Medulla oblongata (tissue), 1 donor: Measurements from ENCODE around the gene FBXW12.
"Not testable (repeated sequence)": the region's sequence is repeated elsewhere in the genome, so short reads cannot be mapped to it uniquely, and the experiment has no call there.

Experiments used
- DNase-seq: peaks from one replicate; pipeline ENCODE4 v3.0.0-alpha.2; 2015; ENCODE audit errors: extremely low spot score

The FBXW12 gene

DNA sequence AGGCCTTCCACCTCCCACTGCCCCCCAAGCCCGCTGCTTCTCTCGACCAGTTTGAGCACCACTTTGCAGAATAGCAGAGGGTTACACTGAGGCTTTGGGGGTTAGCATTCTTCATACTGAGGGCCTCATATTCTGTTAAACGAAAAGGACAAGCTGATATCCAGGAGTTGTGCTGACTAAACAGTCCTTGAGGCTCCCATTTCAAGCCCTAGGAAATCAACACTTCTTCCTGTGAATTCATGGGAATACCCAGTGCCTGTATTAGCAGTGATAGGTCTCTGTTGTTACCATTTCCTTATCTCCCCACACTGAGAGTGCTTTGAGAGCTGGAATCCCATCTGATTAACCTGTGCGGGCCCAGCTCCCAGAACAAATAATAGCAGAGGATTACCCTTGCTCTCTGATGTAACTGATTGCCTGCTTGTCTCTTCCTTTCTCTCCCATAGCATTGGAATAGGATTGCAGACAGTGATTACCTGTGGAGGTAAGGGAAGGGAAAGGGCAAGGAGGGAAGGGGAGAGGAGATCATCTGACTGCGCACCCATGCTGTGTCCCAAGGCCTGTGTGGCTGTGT, 930 bp downstream of the FBXW12 start:
- no peak for DNase-seq

DNA sequence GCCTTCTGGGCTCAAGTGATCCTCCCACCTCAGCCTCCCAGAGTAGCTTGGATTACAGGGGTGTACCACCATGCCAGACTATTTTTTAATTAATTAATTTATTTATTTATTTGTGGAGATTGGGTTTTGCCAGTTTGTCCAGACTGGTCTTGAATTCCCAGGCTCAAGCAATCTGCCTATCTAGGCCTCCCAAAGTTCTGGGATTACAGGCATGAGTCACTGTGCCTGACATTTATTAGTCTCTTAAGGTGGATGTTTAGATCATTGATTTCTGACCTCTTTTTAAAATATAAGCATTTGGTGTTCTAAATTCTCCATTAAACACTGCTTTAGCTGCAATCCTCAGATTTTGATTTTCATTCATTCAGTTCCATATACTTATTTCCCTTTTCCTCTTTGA, 15.6 kb downstream of the FBXW12 start:
- no peak for DNase-seq

DNA sequence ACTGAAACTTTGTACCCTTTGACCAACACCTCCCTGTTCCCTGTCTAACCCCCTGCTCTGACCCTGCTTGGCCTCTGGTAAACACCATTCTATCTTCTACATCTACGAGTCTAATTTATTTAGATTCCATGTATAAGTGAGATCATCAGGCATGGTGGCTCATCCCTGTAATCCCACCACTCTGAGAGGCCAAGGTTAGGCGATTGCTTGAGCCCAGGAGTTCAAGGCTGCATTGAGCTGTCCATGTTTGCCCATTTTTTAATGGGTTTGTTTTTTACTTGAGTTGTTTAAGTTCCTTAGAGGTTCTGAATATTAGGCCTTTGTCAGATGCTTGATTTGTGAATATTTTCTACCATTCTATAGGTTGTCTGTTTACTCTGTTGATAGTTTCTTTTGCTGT, 16.9 kb downstream of the FBXW12 start:
- DNase-seq, result no peak

GRCh38 chr3:48394391-48394790, 22.4 kb downstream of the FBXW12 start:
- no peak for DNase-seq

GRCh38 chr3:48395714-48396113, 23.7 kb downstream of the FBXW12 start:
- DNase-seq, result no peak

- DNase-seq, result no peak
Measured at GRCh38 chr3:48397767-48398681, 26.0 kb downstream of the FBXW12 start.

DNA sequence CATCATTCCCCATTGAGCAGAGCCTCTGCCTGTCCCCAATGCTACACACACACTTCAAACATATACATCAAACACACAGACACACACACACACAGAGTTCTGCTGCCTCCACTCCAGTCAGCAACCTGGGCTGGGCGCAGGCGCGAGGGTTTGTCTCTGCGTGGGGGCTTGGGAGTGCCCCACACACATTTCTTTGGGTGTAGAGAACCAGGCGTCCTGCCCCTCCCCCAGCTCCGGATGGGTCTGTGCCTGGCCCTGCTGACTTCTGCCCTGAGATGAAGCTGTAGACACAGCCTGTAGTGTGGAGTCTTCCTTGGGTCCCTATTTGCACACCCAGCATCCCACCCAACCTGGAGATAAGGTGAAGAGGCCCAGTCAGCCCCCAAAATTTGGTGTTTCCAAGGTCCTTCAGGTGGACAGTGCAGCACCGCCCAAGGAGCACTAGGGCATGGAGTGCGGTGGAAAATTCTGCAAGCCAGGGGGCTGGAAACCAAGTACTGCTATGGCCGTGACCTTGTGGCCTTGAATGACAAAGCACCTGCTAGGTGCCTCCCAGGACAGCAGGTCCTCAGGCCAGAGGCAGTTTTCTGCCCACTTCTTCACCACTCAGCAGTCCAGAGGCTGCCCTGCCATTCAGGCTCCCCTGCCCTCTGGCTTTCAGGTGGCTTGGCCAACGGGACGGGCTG, 26.8 kb downstream of the FBXW12 start:
- no peak for DNase-seq

GRCh38 chr3:48399387-48400172, 27.6 kb downstream of the FBXW12 start:
- DNase-seq, result no peak

- DNase-seq, result peak; percentile 87
Measured at GRCh38 chr3:48400824-48401433, 28.9 kb downstream of the FBXW12 start.

DNA sequence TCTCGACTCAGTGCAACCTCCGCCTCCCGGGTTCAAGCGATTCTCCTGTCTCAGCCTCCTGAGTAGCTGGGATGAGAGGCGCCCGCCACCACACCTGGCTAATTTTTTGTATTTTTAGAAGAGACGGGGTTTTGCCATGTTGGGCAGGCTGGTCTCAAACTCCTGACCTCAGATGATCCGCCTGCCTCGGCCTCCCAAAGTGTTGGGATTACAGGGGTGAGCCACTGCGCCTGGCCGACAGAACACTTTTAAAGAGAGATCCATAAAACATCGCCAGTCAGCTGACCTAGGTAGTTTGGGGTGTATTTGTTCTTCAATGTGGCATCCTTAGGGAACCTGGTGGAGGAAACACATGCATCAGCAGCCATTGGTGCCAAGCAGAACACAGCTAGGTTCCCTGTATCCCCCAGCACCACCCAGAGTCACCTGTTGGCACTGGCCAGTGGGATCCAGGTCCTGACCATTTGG, 29.4 kb downstream of the FBXW12 start:
- not testable (repeated sequence) for DNase-seq

- no peak for DNase-seq
Measured at GRCh38 chr3:48402281-48402732, 30.3 kb downstream of the FBXW12 start.

DNA sequence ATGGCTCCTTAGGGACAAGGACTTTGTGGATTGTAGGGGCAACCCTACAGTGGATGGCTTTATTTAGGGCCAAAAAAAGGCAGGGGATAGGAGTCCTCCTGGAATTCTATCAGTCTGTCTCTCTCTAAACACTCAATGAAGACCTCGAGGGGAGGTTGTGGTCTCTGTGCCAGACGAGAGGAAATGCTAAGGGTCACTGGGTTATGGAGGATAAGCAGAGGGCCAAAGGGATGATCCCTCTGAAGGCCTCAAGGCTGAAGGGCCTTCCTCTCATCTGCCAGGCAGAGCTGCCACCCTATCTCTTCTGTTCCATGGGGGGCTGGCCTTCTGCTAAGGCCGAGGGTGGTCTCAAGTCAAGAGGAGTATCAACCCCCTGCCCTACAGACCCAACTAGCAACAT, 30.9 kb downstream of the FBXW12 start:
- DNase-seq, result no peak

DNA sequence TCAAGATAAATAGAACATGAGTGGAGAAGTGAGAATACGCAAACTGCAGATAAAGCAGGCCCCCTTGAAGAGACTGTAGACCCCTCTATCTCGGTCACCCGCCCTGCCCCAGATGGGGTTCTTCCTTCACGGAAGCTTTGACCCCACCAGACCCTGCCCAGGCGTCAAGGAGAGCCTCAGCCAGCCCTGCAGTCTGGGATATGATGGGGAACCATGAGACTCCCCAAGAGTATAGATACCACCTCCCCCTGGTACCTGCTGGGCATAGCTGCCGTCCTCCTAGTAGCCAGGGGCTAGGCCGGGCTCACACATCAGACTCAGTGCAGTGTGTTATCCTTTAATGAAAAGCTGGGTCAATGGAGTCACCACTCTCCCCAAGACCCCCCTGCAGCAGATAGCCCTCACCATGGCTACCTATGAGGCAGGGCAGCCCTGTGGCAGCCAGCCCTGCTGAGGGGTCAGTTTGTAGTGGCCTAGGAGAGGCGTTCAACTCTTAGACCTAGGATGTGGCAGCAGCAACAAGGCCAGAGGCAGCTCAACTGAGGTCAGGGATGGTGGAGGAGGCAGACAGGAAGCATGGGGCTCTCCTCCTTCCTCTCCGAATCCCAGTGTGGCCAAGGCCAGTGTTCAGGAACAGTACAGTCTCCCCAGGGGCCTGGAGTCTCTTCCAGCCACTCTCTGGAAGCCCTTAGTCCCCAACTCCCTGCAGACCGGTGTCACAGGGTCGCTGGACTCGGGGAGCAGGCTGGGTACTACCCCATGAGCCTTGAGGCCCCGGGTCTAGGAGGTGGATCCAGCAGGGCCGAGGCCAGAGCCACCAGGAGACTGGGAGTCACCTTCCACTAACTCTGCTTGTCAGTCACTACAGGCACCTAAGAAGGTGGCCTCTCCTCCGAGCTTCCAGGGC, 31.8 kb downstream of the FBXW12 start:
- no peak for DNase-seq

DNA sequence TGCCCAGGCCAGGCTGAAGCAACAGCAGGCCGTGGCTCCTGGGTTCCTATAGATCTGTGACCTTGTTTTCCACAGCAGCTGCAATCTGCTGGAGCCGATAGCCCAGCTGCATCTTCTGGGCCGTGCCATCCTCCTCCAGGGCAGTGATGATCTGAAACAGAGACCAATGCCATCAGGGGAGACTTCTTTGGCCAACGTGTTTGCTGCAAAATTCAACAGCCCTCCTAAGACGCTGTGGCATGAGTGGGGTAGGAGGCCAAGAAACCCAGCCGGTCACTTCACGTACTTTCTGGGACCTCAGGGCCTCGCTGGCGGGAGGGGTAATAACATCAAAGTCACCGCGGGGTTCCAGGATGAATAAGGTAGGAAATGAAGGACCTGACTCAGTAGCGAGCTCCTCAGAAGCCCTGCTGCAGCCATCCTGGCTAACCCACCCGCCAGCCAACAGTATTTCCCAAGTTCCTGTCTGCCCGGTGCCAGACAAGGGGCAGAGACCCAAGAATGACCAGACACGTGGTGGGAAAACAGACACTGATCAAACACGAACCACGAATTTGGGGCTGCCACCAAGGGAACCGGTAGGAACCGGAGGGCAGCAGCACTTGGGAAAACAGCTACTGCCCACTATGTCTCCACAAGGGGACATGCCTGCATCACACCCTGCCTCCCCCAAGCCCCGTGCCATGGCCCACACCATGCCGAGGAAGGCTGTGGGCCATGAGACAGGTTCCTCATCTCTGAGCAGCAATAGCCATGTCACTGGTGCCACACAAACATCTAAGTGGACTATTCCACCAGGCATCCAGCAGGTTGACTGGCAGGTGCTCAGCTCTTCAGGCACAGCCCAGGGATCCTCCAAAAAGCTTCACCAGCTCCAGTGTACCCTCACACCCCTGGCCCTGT, 32.7 kb downstream of the FBXW12 start:
- peak; percentile 49 for DNase-seq

DNA sequence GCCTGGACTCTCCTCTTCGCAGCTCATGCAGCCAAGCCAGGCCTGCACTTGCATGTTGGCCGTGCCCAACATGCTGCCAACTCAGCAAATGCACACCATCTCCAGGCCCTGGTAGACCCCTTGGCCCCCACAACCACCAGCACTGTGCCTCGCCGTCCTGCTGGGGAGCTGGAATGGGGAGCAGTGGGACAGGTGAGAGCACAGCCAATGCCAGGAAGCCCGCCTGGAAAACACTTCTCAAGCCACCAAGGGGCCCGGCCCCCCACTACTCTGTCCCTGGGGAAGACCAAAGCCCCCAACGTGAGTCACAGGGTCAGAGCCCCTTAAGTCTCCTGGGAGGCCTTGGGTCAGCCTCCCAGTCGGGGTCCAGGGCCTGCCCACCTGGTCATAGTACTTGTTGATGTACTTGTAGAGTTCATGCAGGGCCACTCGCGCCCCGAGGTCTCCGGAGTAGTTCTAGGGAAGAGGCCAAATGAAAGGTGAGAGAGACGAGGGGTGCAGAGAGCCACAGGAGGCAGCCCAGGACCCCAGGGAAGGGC, 33.4 kb downstream of the FBXW12 start:
- no peak for DNase-seq

- DNase-seq, result no peak
Measured at GRCh38 chr3:48405971-48406370, 34.0 kb downstream of the FBXW12 start.

- DNase-seq, result no peak
Measured at GRCh38 chr3:48406443-48407431, 34.7 kb downstream of the FBXW12 start.
